Keratinocyte (primary cell): ENCODE data around the gene FAM219A. TPM values are rescaled to one million over a fixed set of nuclear protein-coding genes. Genes with fewer than 3 reads are reported as not detected.

Experiments
- DNase-seq: peaks from one replicate; pipeline ENCODE4 v3.0.0-alpha.2; 2011; ENCODE audit warnings: low read depth, missing footprints, low spot score
- FAIRE-seq: peaks from 2 replicates; lab custom pipeline; 2011; peaks lifted over from hg19 to GRCh38; lab: Jason Lieb, UNC
- H2AFZ ChIP-seq: 2 replicates; pipeline ENCODE4 v1.6.0; 2012; ENCODE audit warnings: low read length, control low read depth, inconsistent platforms; ENCODE audit not compliant: control insufficient read depth
- H3K27ac ChIP-seq: 2 replicates; pipeline ENCODE4 v1.5.1; 2011; ENCODE audit warnings: low read length; ENCODE audit not compliant: control insufficient read depth, insufficient read depth
- H3K27me3 ChIP-seq: 3 replicates; pipeline ENCODE4 v1.6.0; 2011; ENCODE audit warnings: low read length; ENCODE audit not compliant: control insufficient read depth, insufficient read depth; ENCODE audit errors: extremely low read depth
- H3K36me3 ChIP-seq, 2 experiments: 2 replicates in 1 of 2; 3 replicates in 1 of 2; pipeline ENCODE4 v1.5.1; 2011; ENCODE audit warnings: low read length in 2 of 2, mild to moderate bottlenecking in 1 of 2; ENCODE audit not compliant: control insufficient read depth in 2 of 2, insufficient read depth in 2 of 2; ENCODE audit errors: extremely low read depth in 1 of 2
- H3K4me1 ChIP-seq: 3 replicates; pipeline ENCODE4 v1.5.1; 2011; ENCODE audit warnings: low read length; ENCODE audit not compliant: control insufficient read depth, insufficient read depth; ENCODE audit errors: extremely low read depth
- H3K4me2 ChIP-seq: 3 replicates; pipeline ENCODE4 v1.6.0; 2011; ENCODE audit warnings: low read depth, low read length; ENCODE audit not compliant: control insufficient read depth, insufficient read depth; ENCODE audit errors: extremely low read depth
- H3K4me3 ChIP-seq, 3 experiments: fragments of 200-600 bp in 1 of 3; sonication (generic) in 1 of 3; 2 replicates in 2 of 3; 3 replicates in 1 of 3; pipeline ENCODE4 v1.5.1; 2011 to 2016; ENCODE audit warnings: low read length in 3 of 3, mild to moderate bottlenecking in 3 of 3, control low read depth in 2 of 3, inconsistent platforms in 1 of 3, low read depth in 1 of 3, mixed read lengths in 1 of 3, mixed run types in 1 of 3, moderate library complexity in 1 of 3; ENCODE audit not compliant: control insufficient read depth in 2 of 3, insufficient read depth in 2 of 3; ENCODE audit errors: extremely low read depth in 1 of 3
- H3K79me2 ChIP-seq: 2 replicates; pipeline ENCODE4 v1.6.0; 2012; ENCODE audit warnings: low read length; ENCODE audit not compliant: control insufficient read depth, insufficient read depth
- H3K9ac ChIP-seq: 3 replicates; pipeline ENCODE4 v1.6.0; 2011; ENCODE audit warnings: low read length; ENCODE audit not compliant: control insufficient read depth, insufficient read depth; ENCODE audit errors: extremely low read depth
- H3K9me1 ChIP-seq: 3 replicates; pipeline ENCODE4 v1.6.0; 2011; ENCODE audit warnings: low read length; ENCODE audit not compliant: control insufficient read depth, insufficient read depth; ENCODE audit errors: extremely low read depth
- H3K9me3 ChIP-seq: 2 replicates; pipeline ENCODE4 v1.5.1; 2012; ENCODE audit warnings: low read depth, low read length; ENCODE audit not compliant: control insufficient read depth
- H4K20me1 ChIP-seq: 3 replicates; pipeline ENCODE4 v1.6.0; 2011; ENCODE audit warnings: low read length; ENCODE audit not compliant: control insufficient read depth, insufficient read depth; ENCODE audit errors: extremely low read depth
- CTCF ChIP-seq, 3 experiments: IDR thresholded peaks in 1 of 3; conservative IDR thresholded peaks in 1 of 3; optimal IDR thresholded peaks in 1 of 3; 2 replicates in 2 of 3; 3 replicates in 1 of 3; pipeline versions ENCODE3 to v1.5.1; 2011; ENCODE audit warnings: low read length in 3 of 3, mild to moderate bottlenecking in 3 of 3, moderate library complexity in 2 of 3, control low read depth in 1 of 3, inconsistent platforms in 1 of 3; ENCODE audit not compliant: insufficient read depth in 2 of 3; ENCODE audit errors: extremely low read depth in 1 of 3
- EZH2 ChIP-seq: IDR thresholded peaks from one replicate; pipeline ENCODE4 v1.6.1; 2012; ENCODE audit warnings: inconsistent platforms, mild to moderate bottlenecking, low read length, moderate library complexity
- dilution Hi-C: fragments of 300-500 bp; cut with MboI; formaldehyde crosslinking; loops from one replicate; pipeline ENCODE4 v1.7.0; 2020; ENCODE audit warnings: low sequenced_read_pairs; ENCODE audit not compliant: extremely low pct_ligation_motif_present
- polyA plus RNA-seq, 5 experiments: library from polyadenylated mRNA; depleted of rRNA in 3 of 5; stranded (reverse) in 3 of 5; stranded (forward) in 1 of 5; unstranded in 1 of 5; fragments of >200 nt; gene quantifications; 1 replicate in 1 of 5; 2 replicates in 3 of 5; 3 replicates in 1 of 5; pipeline versions ENCODE4 v1.2.1 to v1.2.3, GENCODE V29; 2011 to 2012; ENCODE audit warnings: missing spikeins in 2 of 5, low read depth in 1 of 5, low replicate concordance in 1 of 5

Gene FAM219A
- polyA plus RNA-seq, 1 donor (not counting 4 experiments of a cell fraction or from before 2014, with no cell fraction given), result 8.9 TPM

DNA sequence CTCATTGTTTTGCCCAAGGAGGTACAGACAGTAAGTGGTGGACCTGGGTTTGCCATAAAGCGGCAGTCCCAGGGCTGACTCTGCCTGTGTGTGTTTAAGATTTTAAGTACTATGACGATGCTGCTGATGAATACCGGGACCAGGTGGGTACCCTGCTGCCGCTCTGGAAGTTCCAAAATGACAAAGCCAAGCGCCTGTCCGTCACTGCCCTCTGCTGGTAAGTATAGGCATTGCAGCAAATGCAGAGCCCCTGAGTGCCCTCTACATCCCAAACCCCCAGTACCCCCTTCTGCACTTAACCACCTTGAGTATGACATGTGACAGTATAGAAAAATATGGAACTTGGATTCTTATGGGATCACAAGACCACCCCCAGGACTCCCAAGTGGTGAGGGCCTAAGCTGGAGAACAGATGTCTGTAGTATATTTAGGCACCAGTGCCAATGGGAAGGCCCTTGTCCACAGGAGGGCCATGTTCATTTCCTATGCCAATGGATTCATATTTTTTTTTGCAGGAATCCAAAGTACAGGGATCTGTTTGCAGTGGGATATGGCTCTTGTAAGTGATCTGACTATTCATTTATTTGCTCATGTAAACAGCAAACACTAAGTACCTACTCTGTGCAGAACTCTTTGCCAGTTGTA is 42.4 kb upstream of the FAM219A start:
- Histone ChIP-seq H3K4me3 (no peak overlapping the region), H3K27me3 (peaks cover 18% of the 10 kb centered on the region), H2AFZ (no peak overlapping the region), H3K36me3 (no peaks in the 10 kb centered on the region), H4K20me1 (peaks cover 2% of the 10 kb centered on the region), H3K9me1 (no peaks in the 10 kb centered on the region), H3K9me3 (no peaks in the 10 kb centered on the region), H3K27ac (no peak overlapping the region), H3K4me2 (no peak overlapping the region), H3K79me2 (no peaks in the 10 kb centered on the region), H3K4me1 (peaks cover 19% of the 10 kb centered on the region), H3K9ac (no peak overlapping the region)
- FAIRE-seq (peak; percentile 82), DNase-seq (peak; percentile 30)
- dilution Hi-C loops, result no loop called here
- TF ChIP-seq EZH2 (no peak), CTCF (optimal IDR thresholded peaks at IDR 0.05 in 1 of 3, IDR thresholded peaks at IDR 0.05 in 1 of 3, conservative IDR thresholded peaks at IDR 0.05 in 1 of 3; ENCODE audit: extremely low read depth in 1 of 3, insufficient read depth in 2 of 3, low read length in 3 of 3) (peak; percentile 89 to 98 (median 97))

GRCh38 chr9:34499076-34499475 is 40.7 kb upstream of the FAM219A start:
- Histone ChIP-seq H3K9me1 (no peaks in the 10 kb centered on the region), H3K27ac (no peak overlapping the region), H3K4me2 (peak overlapping the region; percentile 31), H4K20me1 (peaks cover 4% of the 10 kb centered on the region), H3K9ac (no peak overlapping the region), H2AFZ (no peak overlapping the region), H3K36me3 (no peaks in the 10 kb centered on the region), H3K79me2 (no peaks in the 10 kb centered on the region), H3K9me3 (no peaks in the 10 kb centered on the region), H3K4me1 (peaks cover 19% of the 10 kb centered on the region), H3K4me3 (no peak overlapping the region), H3K27me3 (peaks cover 11% of the 10 kb centered on the region)
- no peak for DNase-seq
- dilution Hi-C loops, result no loop called here
- peak; percentile 79 for FAIRE-seq
- TF ChIP-seq CTCF (optimal IDR thresholded peaks at IDR 0.05 in 1 of 3, IDR thresholded peaks at IDR 0.05 in 1 of 3, conservative IDR thresholded peaks at IDR 0.05 in 1 of 3; ENCODE audit: extremely low read depth in 1 of 3, insufficient read depth in 2 of 3, low read length in 3 of 3) (no peak), EZH2 (no peak)
